Measurements from ENCODE around the gene FMNL2.

FMNL2 gene

GRCh38 chr2:152433289-152433688 is 98.3 kb downstream of the FMNL2 start:
- Histone ChIP-seq H2AFZ (ENCODE audit: low read length) (no peak overlapping the region), H3K4me2 (ENCODE audit: low read length) (no peak overlapping the region), H3K36me3 (ENCODE audit: insufficient read depth, low read length) (no peaks in the 10 kb centered on the region), H4K20me1 (ENCODE audit: insufficient read depth, low read length) (no peaks in the 10 kb centered on the region), H3K27me3 (ENCODE audit: insufficient read depth, low read length) (no peaks in the 10 kb centered on the region), H3K4me1 (ENCODE audit: insufficient read depth, low read length, severe bottlenecking) (no peaks in the 10 kb centered on the region), H3K9me2 (ENCODE audit: low read depth, low read length) (no peaks in the 10 kb centered on the region), H3K79me2 (ENCODE audit: insufficient read depth, low read length) (no peaks in the 10 kb centered on the region), H3F3A (ENCODE audit: insufficient read depth, low read length) (no peaks in the 10 kb centered on the region), H3K9ac (ENCODE audit: low read length) (no peak overlapping the region), H3K9me3 (ENCODE audit: low read length) (no peaks in the 10 kb centered on the region), H3K4me3 (ENCODE audit: low read depth, low read length, poor library complexity, severe bottlenecking) (no peak overlapping the region), H3K27ac (ENCODE audit: low read depth, low read length, poor library complexity, severe bottlenecking) (no peak overlapping the region)
- TF ChIP-seq EZH2 (IDR thresholded peaks at IDR 0.05; ENCODE audit: borderline replicate concordance, low read length) (no peak), CTCF (IDR thresholded peaks at IDR 0.05; ENCODE audit: low read length) (no peak)

- no peaks in the 10 kb centered on the region for H3F3A ChIP-seq (ENCODE audit: insufficient read depth, low read length)
- no peaks in the 10 kb centered on the region for H3K36me3 ChIP-seq (ENCODE audit: insufficient read depth, low read length)
- H3K27ac ChIP-seq (ENCODE audit: low read depth, low read length, poor library complexity, severe bottlenecking) = no peak overlapping the region
- no peaks in the 10 kb centered on the region for H3K9me2 ChIP-seq (ENCODE audit: low read depth, low read length)
- TF ChIP-seq CTCF (IDR thresholded peaks at IDR 0.05; ENCODE audit: low read length) = no peak
- no peak for TF ChIP-seq EZH2 (IDR thresholded peaks at IDR 0.05; ENCODE audit: borderline replicate concordance, low read length)
- H3K4me2 ChIP-seq (ENCODE audit: low read length) = no peak overlapping the region
- H3K9me3 ChIP-seq (ENCODE audit: low read length) = no peaks in the 10 kb centered on the region
- no peak overlapping the region for H3K9ac ChIP-seq (ENCODE audit: low read length)
- no peak overlapping the region for H3K4me3 ChIP-seq (ENCODE audit: low read depth, low read length, poor library complexity, severe bottlenecking)
- H4K20me1 ChIP-seq (ENCODE audit: insufficient read depth, low read length) = no peaks in the 10 kb centered on the region
- no peak overlapping the region for H2AFZ ChIP-seq (ENCODE audit: low read length)
- H3K79me2 ChIP-seq (ENCODE audit: insufficient read depth, low read length) = no peaks in the 10 kb centered on the region
- H3K27me3 ChIP-seq (ENCODE audit: insufficient read depth, low read length) = no peaks in the 10 kb centered on the region
- H3K4me1 ChIP-seq (ENCODE audit: insufficient read depth, low read length, severe bottlenecking) = no peaks in the 10 kb centered on the region
Observed at GRCh38 chr2:152433791-152434190, 98.8 kb downstream of the FMNL2 start.

GRCh38 chr2:152434395-152435182 is 99.6 kb downstream of the FMNL2 start:
- H3K4me1 ChIP-seq (ENCODE audit: insufficient read depth, low read length, severe bottlenecking) = no peaks in the 10 kb centered on the region
- H3K27ac ChIP-seq (ENCODE audit: low read depth, low read length, poor library complexity, severe bottlenecking) = no peak overlapping the region
- H3K27me3 ChIP-seq (ENCODE audit: insufficient read depth, low read length) = no peaks in the 10 kb centered on the region
- H3K9me2 ChIP-seq (ENCODE audit: low read depth, low read length) = no peaks in the 10 kb centered on the region
- no peaks in the 10 kb centered on the region for H4K20me1 ChIP-seq (ENCODE audit: insufficient read depth, low read length)
- H3K4me2 ChIP-seq (ENCODE audit: low read length) = no peak overlapping the region
- no peaks in the 10 kb centered on the region for H3K36me3 ChIP-seq (ENCODE audit: insufficient read depth, low read length)
- no peak overlapping the region for H3K4me3 ChIP-seq (ENCODE audit: low read depth, low read length, poor library complexity, severe bottlenecking)
- H3K9me3 ChIP-seq (ENCODE audit: low read length) = no peaks in the 10 kb centered on the region
- H3K79me2 ChIP-seq (ENCODE audit: insufficient read depth, low read length) = no peaks in the 10 kb centered on the region
- no peak overlapping the region for H2AFZ ChIP-seq (ENCODE audit: low read length)
- no peak overlapping the region for H3K9ac ChIP-seq (ENCODE audit: low read length)
- H3F3A ChIP-seq (ENCODE audit: insufficient read depth, low read length) = no peaks in the 10 kb centered on the region
- no peak for TF ChIP-seq CTCF (IDR thresholded peaks at IDR 0.05; ENCODE audit: low read length)
- no peak for TF ChIP-seq EZH2 (IDR thresholded peaks at IDR 0.05; ENCODE audit: borderline replicate concordance, low read length)
